Thymus (tissue), 11 donors: ENCODE measurements around the gene GCGR. TPM values are rescaled to one million over a fixed set of nuclear protein-coding genes. Genes with fewer than 3 reads are reported as not detected.

Experiments used
- DNase-seq, 9 donors: peaks; one replicate each; pipeline ENCODE4 v3.0.0-alpha.2; 2013; ENCODE audit warnings: low spot score in 9 of 9, low read depth in 6 of 9, missing footprints in 1 of 9
- H3K27ac ChIP-seq, 2 donors: one replicate each; pipeline ENCODE4 v1.5.1; 2013; ENCODE audit warnings: control low read depth in 1 of 2, low read depth in 1 of 2, low read length in 1 of 2, mild to moderate bottlenecking in 1 of 2, moderate library complexity in 1 of 2
- H3K27me3 ChIP-seq, 2 donors: one replicate each; pipeline ENCODE4 v1.5.1; 2013; ENCODE audit warnings: low read length in 1 of 2; ENCODE audit not compliant: control insufficient read depth in 2 of 2, insufficient read depth in 1 of 2
- H3K36me3 ChIP-seq, 2 donors: one replicate each; pipeline ENCODE4 v1.5.1; 2013; ENCODE audit warnings: low read length in 1 of 2, mild to moderate bottlenecking in 1 of 2, moderate library complexity in 1 of 2; ENCODE audit not compliant: control insufficient read depth in 2 of 2, insufficient read depth in 2 of 2
- H3K4me1 ChIP-seq, 2 donors: one replicate each; pipeline ENCODE4 v1.5.1; 2013; ENCODE audit warnings: low read length in 2 of 2; ENCODE audit not compliant: control insufficient read depth in 2 of 2, insufficient read depth in 2 of 2
- H3K4me3 ChIP-seq, 2 donors: one replicate each; pipeline ENCODE4 v1.5.1; 2013; ENCODE audit warnings: low read length in 2 of 2, control low read depth in 1 of 2, mild to moderate bottlenecking in 1 of 2
- H3K9me3 ChIP-seq, 2 donors: one replicate each; pipeline ENCODE4 v1.5.1; 2013; ENCODE audit warnings: low read length in 1 of 2, mild to moderate bottlenecking in 1 of 2; ENCODE audit not compliant: control insufficient read depth in 2 of 2, insufficient read depth in 1 of 2
- WGBS: extraction: QIAGEN DNeasy Blood & Tissue Kit; methylation state at CpG from one replicate; pipeline ENCODE4 v1.1.7; 2013; 5-methylcytosine and 5-hydroxymethylcytosine counted together
- polyA plus RNA-seq: library from polyadenylated mRNA; stranded (reverse); fragments of 200-250 nt; gene quantifications from one replicate; pipeline ENCODE4 v1.2.3, GENCODE V29; 2013
- total RNA-seq: library from RNA; stranded (reverse); fragments of 120-200 nt; gene quantifications from one replicate; pipeline ENCODE4 v1.2.4, GENCODE V29; 2013
- donor health status: healthy.

GCGR gene
- total and polyA plus RNA-seq, 2 donors, result 0.05 to 0.80 TPM

DNA sequence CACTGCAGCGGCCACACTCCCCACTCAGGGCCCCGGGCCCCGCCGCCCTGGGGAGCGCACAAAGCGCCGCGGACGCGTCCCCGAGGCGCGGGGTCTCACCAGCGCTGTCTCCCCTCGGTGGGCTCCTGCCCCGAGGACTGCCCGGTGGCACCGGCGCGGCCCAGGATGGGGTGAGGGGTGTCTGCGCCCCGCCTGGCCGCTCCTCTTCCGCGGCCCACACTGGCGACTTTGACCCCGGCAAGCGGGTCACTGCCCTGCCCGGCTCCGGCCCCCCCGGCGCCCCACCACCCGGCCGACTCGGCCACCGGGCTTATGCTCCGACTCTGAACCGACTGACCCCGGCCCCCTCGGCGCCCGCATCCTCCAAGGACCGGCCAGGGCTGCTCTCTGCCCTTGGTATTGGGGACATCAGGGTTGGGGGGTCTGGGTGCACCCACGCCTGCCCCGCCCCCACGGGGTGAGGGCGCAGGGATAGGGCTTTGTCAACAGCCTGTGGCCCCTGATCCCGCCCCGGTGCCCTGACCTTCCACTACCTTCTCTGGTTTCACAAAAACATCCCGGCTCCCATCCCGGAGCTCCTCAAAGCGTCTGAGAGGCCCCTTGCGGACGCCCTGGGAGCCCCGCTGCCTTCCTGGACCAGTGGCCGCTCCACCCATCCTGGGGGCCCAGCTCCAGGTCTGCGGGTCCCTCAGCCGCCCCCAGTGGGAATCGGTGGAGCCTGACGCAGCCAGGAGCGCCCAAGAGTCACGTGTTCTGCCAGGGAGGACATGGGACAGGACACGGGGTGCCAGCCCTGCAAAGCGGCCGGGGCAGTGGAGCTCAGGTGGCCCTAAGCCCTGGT is 829 bp downstream of the GCGR start:
- WGBS, result 11% methylated on average over 65 of the region's 65 CpGs
- Histone ChIP-seq H3K4me1 (no peaks in the 10 kb centered on the region), H3K27ac (no peak overlapping the region), H3K36me3 (no peaks in the 10 kb centered on the region), H3K4me3 (no peak overlapping the region), H3K9me3 (peaks cover 0 to 1% of the 10 kb centered on the region in 2 donors), H3K27me3 (peaks cover 60 to 93% of the 10 kb centered on the region in 2 donors)
- no peak for DNase-seq

DNA sequence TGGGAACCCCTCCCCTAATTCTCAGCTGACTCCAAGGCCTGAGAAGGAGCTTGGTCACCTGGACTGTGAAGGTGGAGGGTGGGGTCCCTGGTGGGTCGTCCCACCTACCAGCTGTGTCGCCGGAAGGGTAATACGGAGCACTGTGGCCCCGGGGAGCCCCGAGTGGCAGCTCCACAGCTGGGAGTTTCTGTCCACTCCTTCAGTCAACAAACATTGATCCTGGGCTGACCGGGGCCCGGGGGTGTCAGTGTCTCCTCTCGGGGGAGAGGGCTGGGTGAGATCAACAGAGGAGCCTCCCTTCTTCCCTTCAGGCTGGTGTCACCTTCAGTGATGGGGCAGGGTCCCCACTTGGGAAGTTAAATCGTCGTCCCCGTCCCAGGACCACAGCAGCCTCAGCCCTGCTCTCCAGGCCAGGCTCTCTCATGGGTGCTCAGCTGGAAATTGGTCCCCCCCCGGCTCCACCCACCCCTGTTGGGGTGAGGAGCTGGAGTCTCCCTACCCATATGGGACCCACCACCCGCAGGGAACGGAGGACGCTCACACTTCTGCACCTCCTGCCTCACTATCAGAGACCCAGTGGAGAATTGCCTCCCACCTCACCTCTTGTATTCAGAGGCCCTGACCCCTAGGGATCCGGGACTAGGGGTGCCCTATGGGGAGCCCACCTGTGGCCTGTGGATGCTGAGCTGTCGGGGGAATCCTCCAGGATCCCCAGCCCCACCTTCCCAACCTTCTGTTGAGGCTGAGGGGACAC is 1.9 kb downstream of the GCGR start:
- no peak overlapping the region for H3K27ac ChIP-seq
- WGBS, result 79% methylated on average over 18 of the region's 18 CpGs
- H3K4me3 ChIP-seq, result no peak overlapping the region
- no peaks in the 10 kb centered on the region for H3K36me3 ChIP-seq
- H3K27me3 ChIP-seq, result peaks cover 58 to 94% of the 10 kb centered on the region in 2 donors
- DNase-seq, result no peak
- no peaks in the 10 kb centered on the region for H3K4me1 ChIP-seq
- no peaks in the 10 kb centered on the region for H3K9me3 ChIP-seq

DNA sequence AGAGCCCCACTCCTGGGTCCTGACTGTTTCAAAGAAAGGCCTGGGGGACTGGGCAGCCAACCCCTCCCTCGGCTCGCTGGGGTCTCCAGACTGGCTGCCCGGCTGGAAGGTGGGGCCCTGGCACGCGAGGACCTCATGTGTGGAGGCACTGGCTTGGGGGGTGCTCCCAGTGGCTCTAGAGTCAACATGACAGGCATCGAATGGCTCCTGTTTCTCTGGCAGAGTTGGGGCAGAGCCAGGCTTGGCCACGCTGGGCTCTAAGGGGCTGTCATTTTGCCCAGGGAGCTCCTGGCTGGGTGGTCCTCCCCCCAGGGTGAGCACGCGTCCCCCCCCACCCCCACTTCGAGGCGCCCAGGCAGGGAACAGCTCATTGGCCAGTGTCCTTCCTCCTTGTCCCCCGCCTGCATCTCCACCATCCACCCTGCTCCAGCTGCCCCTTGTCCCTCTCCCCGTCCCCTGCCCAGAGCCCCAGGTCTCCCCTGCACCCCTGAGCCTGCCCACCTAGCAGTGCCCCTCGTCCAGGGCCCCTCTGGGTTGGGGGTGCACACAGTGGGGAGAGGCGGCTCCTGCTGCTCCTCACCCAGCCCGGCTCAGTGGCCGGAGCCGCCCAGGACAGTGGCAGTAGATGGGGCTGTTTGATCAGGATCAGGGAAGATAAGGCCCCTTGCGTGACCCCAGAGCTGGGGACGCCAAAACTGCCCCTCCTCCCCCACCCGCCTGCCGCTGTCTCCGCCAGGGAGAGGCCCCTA is 2.7 kb downstream of the GCGR start:
- Histone ChIP-seq H3K27me3 (peaks cover 58 to 89% of the 10 kb centered on the region in 2 donors), H3K36me3 (no peaks in the 10 kb centered on the region), H3K4me1 (no peaks in the 10 kb centered on the region), H3K4me3 (no peak overlapping the region), H3K9me3 (no peaks in the 10 kb centered on the region), H3K27ac (no peak overlapping the region)
- no peak for DNase-seq
- 45% methylated on average over 23 of the region's 23 CpGs for WGBS

DNA sequence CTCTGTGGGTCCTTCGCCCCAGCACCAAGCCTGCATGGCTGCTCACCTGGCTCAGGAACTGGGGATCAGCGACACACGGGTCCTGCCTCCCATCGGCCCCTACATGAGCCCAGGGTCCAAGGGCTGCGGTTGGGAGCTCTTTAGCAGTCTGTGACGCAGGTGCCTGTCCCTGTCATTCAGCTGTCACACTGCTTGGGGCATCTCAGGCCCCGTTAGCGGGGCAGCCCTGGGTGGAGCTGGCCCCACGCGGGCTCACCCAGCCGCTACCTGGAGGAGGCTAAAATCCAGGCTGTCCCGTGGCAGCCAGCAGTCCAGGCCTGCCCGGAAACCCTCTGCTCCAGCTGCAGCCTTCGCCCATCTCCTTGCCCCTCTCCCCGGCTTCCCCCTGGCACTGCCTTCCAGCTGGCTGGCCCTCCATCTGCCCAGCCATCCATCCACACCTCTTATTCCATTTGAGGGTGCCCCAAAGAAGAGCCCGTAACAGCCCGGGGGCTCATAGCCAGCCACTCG is 3.3 kb downstream of the GCGR start:
- 71% methylated on average over 18 of the region's 18 CpGs for WGBS
- Histone ChIP-seq H3K27ac (no peak overlapping the region), H3K4me1 (no peaks in the 10 kb centered on the region), H3K27me3 (peaks cover 52 to 87% of the 10 kb centered on the region in 2 donors), H3K4me3 (no peak overlapping the region), H3K9me3 (no peaks in the 10 kb centered on the region), H3K36me3 (no peaks in the 10 kb centered on the region)
- no peak for DNase-seq

DNA sequence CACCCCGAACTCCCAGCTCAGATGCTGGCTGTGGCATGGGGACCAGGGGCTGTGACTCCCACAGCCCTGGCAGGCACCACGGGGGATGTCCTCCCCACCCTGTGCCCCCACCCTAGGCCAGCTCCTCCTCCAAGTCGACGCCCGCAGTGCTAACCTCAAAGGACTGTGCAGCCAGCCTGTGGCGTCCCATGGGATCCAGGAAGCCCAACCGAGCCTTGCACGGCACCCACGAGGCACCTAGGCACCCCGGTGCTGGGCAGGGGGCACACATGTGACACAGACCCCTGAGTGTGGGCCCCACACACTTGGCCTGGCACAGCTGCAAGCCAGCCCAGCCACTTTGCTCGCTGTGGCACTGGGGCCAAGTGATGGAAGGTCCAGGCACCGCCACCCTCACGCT is 3.9 kb downstream of the GCGR start:
- H3K9me3 ChIP-seq, result no peaks in the 10 kb centered on the region
- no peaks in the 10 kb centered on the region for H3K4me1 ChIP-seq
- H3K36me3 ChIP-seq, result no peaks in the 10 kb centered on the region
- peaks cover 46 to 81% of the 10 kb centered on the region in 2 donors for H3K27me3 ChIP-seq
- no peak overlapping the region for H3K4me3 ChIP-seq
- DNase-seq, result no peak
- H3K27ac ChIP-seq, result no peak overlapping the region
- 74% methylated on average over 13 of the region's 13 CpGs for WGBS

DNA sequence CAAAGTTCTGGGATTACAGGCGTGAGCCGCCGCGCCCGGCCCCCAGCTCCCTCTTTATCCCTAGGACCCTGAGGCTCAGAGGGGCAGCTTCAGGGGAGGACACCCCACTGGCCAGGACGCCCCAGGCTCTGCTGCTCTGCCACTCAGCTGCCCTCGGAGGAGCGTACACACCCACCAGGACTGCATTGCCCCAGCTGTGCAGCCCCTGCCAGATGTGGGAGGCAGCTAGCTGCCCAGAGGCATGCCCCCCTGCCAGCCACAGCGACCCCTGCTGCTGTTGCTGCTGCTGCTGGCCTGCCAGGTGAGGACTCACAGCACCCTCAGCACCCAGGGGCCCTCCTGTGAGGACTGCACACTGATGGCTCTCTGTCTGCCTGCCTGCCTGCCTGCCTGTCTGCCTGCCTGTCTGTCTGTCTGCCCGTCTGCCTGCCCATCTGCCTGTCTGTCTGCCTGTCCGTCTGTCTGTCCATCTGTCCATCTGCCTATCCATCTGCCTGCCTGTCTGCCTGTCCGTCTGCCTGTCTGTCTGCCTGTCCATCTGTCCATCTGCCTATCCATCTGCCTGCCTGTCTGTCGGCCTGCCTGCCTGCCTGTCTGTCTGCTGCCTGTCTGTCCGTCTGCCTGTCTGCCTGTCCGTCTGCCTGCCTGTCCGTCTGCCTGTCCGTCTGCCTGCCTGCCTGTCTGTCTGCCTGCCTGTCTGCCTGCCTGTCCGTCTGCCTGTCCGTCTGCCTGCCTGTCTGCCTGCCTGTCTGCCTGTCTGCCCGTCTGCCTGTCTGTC is 5.0 kb downstream of the GCGR start:
- no peak for DNase-seq
- H3K4me1 ChIP-seq, result no peaks in the 10 kb centered on the region
- WGBS, result 85% methylated on average over 20 of the region's 20 CpGs
- H3K36me3 ChIP-seq, result no peaks in the 10 kb centered on the region
- H3K9me3 ChIP-seq, result no peaks in the 10 kb centered on the region
- H3K27me3 ChIP-seq, result peaks cover 35 to 70% of the 10 kb centered on the region in 2 donors
- H3K27ac ChIP-seq, result no peak overlapping the region
- no peak overlapping the region for H3K4me3 ChIP-seq

DNA sequence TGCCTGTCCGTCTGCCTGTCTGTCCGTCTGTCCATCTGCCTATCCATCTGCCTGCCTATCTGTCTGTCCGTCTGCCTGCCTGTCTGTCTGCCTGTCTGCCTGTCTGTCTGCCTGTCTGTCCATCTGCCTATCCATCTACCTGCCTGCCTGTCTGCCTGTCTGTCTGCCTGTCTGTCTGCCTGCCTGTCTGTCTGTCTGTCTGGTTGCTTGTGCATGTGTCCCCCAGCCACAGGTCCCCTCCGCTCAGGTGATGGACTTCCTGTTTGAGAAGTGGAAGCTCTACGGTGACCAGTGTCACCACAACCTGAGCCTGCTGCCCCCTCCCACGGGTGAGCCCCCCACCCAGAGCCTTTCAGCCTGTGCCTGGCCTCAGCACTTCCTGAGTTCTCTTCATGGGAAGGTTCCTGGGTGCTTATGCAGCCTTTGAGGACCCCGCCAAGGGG is 5.6 kb downstream of the GCGR start:
- H3K27me3 ChIP-seq, result peaks cover 29 to 65% of the 10 kb centered on the region in 2 donors
- H3K4me3 ChIP-seq, result no peak overlapping the region
- no peaks in the 10 kb centered on the region for H3K36me3 ChIP-seq
- H3K9me3 ChIP-seq, result no peaks in the 10 kb centered on the region
- H3K27ac ChIP-seq, result no peak overlapping the region
- no peak for DNase-seq
- H3K4me1 ChIP-seq, result no peaks in the 10 kb centered on the region
- 71% methylated on average over 7 of the region's 7 CpGs for whole genome bisulfite sequencing

DNA sequence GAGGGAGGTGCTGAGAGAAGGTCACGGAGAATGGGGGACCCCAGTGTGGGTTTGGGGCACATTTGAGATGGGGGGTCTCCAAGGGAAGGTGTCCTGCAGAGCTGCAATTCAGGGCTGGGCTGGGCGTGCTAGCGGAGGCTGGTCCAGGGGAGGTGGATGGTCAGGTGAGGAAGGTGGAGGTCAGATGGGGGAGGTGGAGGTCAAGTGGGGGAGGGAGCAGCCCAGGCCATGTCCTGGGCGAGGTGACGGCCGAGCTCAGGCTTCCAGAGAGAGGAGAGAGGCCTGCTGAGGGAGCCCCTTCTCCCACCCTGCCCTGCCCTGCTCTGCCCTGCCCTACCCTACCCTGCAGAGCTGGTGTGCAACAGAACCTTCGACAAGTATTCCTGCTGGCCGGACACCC is 6.5 kb downstream of the GCGR start:
- no peaks in the 10 kb centered on the region for H3K4me1 ChIP-seq
- 87% methylated on average over 8 of the region's 8 CpGs for WGBS
- H3K27me3 ChIP-seq, result peaks cover 20 to 63% of the 10 kb centered on the region in 2 donors
- no peaks in the 10 kb centered on the region for H3K9me3 ChIP-seq
- no peaks in the 10 kb centered on the region for H3K36me3 ChIP-seq
- no peak overlapping the region for H3K27ac ChIP-seq
- no peak overlapping the region for H3K4me3 ChIP-seq
- no peak for DNase-seq
